HG03378 (cell line): Measurements from ENCODE around the gene SULT1C3.
"Not testable (repeated sequence)": the region's sequence is repeated elsewhere in the genome, so short reads cannot be mapped to it uniquely, and the experiment has no call there.

Source experiments
- ATAC-seq: cut with Tn5 transposase; IDR thresholded peaks from one replicate; pipeline ENCODE4 v1.9.1; 2021; ENCODE audit warnings: mild to moderate bottlenecking, moderate library complexity; ENCODE audit not compliant: unreplicated experiment

SULT1C3 gene

DNA sequence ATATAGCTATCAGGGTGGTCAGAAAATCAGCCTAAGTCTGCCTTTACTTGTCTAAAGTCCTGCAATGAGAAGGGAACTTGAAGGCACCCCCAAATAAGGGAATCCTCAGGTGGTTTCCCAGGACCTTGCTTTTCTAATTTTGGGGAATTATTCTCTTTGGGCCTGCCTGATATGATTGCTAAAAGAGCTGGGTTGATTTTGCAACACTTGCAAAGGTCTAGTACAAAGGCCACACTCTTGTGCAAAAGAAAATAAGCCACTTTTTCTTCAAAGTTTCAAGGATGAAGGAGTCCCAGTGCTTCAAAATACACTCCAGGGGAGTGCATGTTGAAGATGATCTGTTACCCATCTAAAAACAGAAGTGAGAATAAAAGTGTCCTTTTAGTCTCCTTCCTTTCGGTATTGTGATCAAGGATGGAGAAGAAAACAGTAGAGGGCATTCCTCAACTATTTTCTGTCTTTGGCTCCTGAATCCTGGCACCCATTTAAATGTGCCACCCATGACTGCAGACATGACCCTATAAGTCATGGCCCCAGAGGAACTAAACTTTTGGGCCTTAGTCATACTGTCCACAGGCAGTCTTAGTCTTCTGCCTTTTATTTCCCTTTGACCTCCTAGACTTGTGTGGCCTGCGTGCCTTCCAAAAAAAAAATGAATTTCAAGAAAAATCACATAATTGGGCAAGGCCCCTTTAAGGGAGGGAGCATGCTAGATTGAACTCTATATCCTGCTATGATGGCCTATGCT lies 5.1 kb downstream of the SULT1C3 start:
- no peak for ATAC-seq

DNA sequence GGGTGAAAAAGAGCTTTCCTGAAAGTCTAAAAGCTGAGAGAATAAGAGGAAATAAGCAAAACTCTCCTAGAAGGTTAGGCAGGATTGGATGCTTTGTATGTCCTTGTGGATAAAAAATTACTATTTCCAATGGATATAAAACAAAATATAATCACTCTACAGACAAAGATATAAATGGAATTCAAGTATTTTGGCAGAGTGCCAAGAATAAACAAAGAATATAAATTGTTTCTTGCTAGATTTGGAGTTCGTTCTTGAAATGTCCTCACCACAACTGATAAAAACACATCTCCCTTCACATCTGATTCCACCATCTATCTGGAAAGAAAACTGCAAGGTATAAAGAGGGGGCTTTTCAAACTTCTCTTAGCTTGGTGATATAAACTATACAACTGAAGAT lies 13.3 kb downstream of the SULT1C3 start:
- no peak for ATAC-seq

DNA sequence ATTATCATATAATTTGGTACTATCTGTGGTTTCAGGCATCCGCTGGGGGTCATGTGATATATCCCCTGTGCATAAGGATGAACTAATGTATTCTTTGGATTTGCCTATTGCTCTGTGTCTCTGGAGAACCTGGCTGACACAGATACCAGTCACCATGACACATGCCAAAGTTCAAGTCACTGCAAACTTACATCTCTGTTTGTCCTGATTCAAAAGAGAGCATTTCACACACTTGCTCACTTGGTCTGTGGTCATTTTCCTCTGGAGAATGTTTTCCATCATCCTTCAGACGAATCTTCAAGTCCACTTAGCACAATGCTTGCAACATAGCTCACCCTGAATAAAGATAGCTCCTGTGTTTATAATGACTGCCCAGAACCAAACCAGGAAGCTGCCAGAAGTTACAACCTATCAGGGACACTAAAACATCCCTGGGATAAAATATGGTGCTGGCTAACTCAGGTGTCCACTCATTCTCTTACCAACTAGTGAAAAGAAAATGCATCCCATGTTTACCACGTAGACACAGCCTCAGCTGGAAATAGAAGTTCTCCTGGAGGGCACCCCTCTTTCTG lies 18.1 kb downstream of the SULT1C3 start:
- ATAC-seq = no peak

DNA sequence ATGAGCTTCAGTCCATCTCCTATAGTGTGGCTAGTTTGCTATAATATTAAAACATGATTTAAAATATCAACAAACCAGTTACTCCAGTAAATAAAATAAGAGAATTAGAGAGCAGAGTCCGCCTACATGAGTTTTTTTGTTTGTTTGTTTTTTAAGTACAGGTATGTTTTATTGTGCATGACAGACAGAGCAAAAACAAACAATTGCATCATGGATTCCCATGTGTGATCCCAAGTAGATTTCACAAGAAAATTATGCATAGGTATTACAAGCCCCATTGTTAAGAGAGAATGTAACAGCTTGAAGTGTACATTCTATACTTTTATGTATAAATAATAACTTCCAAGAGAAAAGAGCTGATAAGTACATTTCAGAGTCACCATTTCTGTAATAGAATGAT lies 21.0 kb downstream of the SULT1C3 start:
- ATAC-seq = no peak

DNA sequence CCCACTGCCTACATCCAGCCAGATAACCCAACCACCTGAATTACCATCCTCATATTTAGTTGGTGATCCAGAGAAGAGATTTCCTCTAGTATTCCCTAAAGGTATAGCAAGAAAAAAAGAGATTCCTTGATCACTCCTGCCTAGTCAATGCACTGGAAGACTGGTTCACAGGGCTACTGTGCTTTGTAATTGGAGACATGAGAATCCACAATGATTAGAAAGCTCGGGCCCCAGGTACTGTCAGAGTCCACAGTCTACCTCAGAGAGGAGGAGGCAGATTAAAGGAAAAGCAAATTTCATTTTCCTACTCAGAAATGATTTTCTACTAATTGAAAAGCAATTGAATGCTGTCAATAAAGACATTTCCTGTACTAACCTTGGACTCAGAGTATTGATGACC lies 22.3 kb downstream of the SULT1C3 start:
- no peak for ATAC-seq

DNA sequence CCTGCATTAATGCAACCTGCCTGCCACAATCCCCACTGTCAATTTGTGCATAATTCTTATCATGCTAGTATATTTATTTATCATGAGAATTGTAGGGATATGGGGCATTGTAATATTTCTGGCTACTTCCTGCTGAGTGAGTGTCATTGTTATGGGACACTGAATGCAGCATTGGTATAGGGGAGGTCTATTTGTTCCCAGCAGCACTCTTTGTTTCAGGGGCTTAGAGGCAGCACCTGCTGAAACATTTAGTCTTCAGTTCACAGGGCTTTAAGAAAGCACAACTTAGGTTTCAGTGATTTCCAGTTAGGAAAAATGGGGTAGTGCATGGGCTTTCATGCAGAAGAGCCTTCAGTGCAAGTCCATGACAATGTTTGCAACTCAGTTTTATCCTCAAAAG lies 23.6 kb downstream of the SULT1C3 start:
- ATAC-seq = no peak

DNA sequence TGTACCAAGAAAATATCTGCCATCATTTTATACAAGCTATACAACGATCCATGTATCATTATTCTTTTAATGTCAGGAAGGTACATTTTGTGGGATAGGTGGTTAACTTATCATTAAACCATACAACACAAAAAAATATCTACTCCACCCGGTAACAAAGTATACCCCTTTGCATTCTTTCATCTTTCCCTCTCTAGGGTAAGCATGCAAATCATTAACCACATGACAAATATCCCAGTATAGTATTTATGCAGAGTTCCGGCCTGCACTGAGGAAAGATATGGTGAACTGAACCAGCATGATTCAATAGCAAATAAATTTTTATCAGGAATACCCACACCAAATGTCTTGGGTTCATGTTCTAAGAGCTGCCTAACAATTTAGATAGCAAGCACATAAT lies 26.4 kb downstream of the SULT1C3 start:
- no peak for ATAC-seq

DNA sequence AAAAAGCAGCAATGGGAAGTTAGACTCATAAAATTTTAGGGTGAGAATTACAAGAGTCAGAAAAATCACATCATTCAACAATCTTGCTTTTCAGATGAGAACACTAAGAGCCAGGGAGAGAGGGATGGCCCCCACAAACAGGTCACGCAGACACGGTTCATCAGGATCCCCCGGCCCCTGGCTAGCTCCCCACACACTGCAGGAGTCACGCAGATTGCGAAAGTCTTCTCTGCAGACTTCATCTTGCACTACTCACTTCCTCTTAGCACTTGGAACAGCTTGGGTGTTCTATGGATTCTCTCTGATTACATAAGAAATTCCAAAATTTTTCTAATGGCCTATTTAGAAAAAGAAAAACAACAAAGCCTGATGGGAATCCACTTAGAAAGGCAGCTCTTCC lies 27.3 kb downstream of the SULT1C3 start:
- ATAC-seq = no peak

DNA sequence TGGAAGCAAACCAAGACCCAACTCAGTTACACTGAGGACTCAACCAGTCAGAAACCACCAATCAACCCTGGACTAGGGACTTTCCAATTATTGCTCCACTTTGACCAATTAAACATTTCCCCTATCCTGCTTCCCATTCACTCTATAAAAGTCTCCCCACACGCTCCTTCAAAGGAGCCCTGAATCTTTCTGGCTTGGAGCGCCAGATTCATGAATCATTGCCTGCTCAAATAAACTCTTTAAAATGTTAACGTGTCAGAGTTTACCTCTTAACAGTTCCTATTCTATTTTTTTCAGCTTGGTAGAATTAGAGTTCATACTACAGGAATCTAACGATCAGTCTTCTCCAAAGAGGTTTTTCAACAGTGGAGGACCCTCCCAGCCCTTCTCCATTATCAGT lies 28.2 kb downstream of the SULT1C3 start:
- ATAC-seq = no peak

DNA sequence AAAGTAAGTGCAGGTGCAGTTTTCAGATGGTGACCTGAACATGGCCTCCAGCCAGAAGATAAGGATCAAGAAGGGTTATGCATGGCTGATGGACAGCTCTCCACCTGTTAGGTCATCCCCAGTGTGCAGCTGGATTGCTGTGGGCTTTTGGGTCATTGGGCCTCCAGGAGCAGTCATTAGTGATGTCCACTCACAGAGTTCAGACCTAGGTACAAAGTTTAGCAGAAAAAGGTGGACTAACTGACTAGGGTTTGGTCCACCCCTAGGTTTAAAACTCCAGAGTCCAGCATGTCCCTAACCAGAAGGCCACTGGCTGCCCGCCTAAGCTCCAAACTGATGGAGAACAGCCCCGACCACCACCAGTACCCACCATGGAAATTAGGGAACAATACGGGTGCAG lies 30.6 kb downstream of the SULT1C3 start:
- ATAC-seq = no peak

DNA sequence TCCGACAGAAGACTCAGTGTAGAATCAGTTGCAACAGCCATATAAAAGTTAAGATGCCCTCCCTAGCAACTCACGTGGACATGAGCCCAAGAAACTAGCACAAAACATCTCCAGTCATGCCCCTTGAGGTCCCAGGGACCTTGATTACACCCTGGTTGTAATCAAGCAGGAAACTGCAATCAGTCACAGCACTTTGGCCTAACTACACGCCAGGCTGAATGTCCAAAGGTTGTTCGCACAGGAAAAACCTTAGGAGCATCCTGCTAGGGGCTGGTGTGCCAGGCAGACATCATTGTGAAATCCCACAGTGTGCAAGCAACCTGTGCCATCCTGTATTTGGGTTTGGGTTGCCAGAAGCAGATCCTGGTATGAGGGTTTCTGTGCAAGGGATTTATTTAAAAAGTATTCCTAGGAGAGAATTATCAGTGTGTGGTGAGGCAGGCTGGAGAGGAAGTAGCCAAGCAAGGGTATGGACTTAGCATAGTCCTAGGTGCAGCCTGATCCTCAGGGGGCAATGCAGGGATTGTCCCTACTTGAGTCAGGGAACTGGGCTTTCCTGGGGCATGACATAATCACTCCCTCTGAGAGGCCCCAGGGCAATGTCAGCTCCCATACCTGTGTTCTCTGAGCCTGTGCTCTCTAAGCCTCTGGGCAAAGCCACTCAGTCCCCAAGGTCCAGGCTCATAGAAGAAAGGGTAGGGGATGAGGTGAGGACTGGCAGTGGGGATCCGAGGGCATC lies 31.2 kb downstream of the SULT1C3 start:
- no peak for ATAC-seq

DNA sequence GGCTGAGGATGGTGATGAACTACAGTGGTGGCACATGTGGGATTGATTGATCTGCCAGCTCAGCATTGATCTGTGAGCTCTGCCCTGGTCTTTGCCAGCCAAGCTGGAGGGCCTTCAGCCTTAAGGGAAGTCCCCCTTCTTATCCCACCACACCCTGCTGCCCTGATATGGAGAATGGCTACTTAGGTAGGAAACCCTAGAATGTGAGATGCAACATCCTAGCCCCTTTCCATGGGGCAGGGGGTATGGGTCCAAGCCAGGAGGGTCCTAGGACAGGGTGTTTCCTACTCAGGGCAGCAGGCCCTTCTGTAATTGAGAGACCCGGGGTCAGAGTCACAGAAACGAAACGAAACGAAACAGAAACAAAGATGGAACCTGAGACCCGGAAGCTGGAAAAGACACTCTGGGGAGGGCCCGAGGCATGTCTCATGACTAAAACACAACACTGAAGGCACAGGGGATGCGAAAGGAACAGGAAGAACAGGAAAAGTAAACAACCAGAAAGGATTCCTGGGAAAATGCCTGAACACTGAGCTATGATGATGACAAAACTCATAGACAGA lies 32.0 kb downstream of the SULT1C3 start:
- ATAC-seq = no peak

DNA sequence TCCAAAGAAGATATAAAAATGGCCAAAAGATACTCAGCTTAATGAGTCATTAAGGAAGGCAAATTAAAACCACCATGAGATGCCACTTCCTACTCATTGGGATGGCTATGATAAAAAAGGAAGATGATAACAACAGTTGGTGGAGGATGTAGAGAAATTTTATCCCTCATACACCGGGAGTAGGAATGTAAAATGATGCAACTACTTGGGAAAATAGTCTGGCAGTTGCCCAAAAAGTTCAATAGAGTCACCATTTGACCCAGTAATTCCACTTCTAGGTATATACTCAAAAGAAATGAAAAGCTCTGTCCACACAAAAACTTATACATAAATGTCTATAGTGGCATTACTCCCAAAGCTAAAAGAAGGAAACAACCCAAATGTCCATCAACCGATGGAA lies 38.9 kb downstream of the SULT1C3 start:
- ATAC-seq = no peak

DNA sequence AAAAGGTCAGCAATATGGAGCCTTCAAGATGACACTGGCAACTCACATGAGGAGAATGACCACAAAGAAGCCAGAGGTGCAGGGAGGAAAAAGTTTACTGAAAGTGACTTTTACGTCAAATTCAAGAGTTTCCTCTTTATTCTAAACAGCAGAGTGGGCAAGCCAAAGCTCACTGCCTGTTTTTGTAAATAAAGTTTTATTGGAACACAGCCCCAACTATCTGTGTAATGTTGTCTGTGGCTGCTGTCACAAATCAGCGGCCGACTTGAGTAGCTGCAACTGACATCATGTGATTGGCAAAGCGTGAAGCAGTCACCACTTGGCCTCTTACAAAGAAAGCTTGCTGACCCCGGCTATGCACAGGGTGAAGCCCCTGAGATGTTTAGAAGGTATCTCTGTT lies 39.7 kb downstream of the SULT1C3 start:
- ATAC-seq = no peak

DNA sequence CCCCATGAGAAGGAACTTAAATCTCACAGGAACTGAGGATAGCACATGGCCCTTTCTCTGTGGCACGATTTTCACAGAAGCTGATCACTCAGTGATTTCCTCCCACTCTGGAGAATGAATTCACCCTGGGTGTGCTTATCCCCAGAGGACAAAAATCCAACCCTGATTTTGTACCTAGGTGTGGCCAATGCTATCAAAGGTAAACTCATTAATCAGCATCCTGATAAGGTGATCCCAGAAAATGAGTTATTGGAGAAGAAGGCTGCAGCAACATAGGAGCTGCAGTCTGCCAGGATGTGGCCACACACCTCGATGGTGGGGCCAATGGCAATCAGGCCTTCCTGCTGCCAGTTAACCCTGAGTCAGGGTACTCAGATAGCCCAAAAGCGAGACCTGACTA lies 40.7 kb downstream of the SULT1C3 start:
- ATAC-seq = no peak

DNA sequence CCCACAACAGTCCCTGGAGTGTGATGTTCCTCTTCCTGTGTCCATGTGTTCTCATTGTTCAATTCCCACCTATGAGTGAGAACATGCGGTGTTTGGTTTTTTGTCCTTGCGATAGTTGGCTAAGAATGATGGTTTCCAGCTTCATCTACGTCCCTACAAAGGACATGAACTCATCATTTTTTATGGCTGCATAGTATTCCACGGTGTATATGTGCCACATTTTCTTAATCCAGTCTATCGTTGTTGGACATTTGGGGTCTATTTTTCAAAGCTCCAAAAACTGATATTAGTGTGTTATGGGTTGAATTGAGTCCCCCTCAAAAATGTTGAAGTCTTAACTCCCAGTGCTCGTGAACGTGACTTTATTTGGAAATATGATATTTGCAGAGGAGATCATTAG lies 44.8 kb downstream of the SULT1C3 start:
- ATAC-seq = not testable (repeated sequence)

DNA sequence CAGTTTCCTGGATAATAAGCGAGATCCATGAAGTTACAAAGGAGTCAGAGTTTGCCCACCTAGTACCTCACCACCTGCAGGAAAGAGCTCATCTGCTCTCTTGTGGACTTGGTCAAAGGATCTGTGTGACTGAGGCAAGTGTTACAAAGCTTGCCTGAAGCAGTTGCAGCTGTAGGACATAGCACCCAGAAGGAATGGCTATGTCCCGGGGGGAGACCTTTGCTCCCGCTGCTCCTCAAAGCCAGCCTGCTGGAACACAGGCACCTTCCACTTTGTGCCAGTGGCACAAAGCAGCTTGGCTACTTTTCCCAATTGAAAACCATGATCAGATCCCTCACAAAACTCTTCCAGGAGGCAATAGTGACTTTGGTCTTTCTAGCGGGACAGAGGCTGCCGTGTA lies 45.8 kb downstream of the SULT1C3 start:
- ATAC-seq = no peak

DNA sequence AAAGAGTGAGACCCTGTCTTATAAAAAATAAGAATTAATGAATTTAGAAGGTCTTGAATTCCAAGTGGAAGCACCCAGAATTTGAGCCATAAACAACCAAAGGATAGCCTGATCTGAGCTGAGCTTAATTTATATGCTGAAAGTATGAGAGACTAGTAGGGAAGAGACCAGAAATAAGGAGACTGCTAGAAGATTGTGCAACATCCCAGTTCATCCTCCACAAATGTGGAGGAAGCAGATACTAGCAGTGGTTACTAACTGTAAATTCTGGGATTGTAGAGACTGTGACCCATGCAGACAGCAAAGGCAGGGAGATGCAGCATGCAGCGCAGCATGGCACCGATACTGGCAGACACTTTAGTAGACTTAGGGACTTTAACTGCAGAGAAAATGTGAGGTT lies 47.4 kb downstream of the SULT1C3 start:
- no peak for ATAC-seq

DNA sequence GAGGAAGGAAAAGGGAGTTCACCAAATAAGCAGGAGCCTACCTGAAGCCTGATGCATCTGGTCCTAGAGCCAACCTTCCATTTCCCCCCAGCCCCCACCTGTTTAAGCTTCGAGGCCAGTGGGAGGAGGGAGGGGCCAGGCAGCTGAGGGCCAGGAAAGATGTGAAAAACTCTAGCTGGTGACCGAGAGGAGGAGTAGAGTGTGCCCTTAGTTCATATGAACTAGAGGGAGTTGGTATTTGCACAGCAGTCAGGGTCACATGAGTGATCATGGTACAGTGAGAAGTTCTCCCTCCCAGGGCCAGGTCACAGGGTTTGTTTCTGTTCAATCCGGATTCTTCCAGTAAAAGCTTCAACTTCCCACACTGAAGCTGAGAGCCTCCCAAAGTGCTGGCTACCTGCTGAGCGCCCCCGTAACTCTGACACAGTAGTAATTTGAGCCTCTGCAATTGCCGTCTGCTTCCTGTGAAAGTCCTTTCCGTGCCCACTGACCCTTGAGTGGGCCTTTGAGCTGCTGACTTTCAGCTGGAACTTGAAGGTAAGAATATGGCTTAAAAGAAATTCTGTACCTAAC lies 48.9 kb downstream of the SULT1C3 start, which contains the start of gene SULT1C2:
SULT1C2 (plus strand) TSS at position 362 of the 573 bp plus-strand sequence. CDS start 4,773 bp downstream, outside the sequence.
- no peak for ATAC-seq

DNA sequence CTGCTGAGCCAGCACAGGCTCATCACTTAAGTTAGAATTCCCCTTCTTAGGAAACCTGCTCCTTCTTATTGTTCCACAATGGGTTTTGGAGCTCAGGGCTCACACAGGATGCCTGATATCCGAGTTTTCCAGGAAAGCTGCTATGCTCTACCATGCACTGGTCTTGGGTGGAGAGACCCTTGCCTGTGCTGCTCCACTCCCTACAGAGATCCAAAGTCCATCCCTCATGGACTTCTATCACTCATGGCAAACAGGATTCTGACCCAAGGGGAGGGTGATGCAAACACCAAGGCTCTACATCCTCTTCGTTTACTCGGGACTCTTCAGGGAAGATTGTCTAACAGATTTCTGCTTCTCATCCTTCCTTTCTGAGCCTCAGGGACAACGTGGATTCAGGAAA lies 54.1 kb downstream of the SULT1C3 start:
- no peak for ATAC-seq

DNA sequence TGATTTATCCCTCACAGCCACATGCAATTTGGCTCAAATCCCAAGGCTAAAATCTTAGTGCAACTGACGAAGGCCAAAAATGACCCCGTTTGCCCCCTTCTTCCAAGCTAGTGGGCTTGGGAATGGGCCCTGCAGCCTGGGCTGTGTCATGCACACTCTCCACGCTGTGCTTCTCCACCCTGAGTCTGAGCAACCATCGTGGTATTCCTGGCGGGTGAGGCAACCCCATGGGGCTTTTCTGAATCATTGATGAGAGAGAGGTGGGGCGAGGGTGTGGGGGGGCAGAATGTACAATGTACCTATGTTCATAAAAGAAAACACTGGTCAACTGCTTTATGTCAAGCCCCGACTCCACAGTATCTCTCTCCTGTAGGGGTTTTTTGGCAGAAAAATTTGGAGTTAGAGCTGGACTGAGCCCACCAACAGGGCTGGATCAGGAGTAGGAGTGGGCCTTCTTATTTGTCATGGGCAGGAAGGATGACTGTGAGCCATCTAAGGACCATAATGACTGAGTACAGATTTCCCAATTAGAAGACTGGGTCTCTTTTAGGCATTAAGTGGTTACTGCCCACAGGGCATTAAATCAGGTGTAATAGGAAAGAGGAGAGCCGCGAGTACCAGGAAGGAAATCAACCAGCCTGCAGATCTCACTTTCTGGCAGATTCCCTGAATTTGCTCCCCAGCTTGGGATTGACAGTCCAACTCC lies 57.8 kb downstream of the SULT1C3 start:
- ATAC-seq = no peak
